Gastrocnemius medialis (tissue), 4 donors: ENCODE results near the gene MGME1. TPM values are rescaled to one million over a fixed set of nuclear protein-coding genes. Genes with fewer than 3 reads are reported as not detected.
"Not testable (repeated sequence)": the region's sequence is repeated elsewhere in the genome, so short reads cannot be mapped to it uniquely, and the experiment has no call there.

Experiments used
- ATAC-seq, 2 donors: fragments of 150-250 bp; one replicate each; pipeline ENCODE4 v1.9.1; 2016
- DNase-seq, 2 donors: peaks; one replicate each; pipeline ENCODE4 v3.0.0-alpha.2; 2019
- H3K27ac ChIP-seq, 4 donors: fragments of 200-600 bp; sonication (generic); 1 replicate in 1 of 4; 2 replicates in 3 of 4; pipeline ENCODE4 v1.5.1; 2016 to 2018; ENCODE audit warnings: mild to moderate bottlenecking in 2 of 4, moderate library complexity in 1 of 4
- H3K27me3 ChIP-seq, 3 donors: fragments of 200-600 bp; sonication (generic) in 2 of 3; 1 replicate in 1 of 3; 2 replicates in 2 of 3; pipeline versions ENCODE4 v1.5.1 to v1.6.0; 2016 to 2019; ENCODE audit warnings: mild to moderate bottlenecking in 1 of 3, moderate library complexity in 1 of 3
- H3K36me3 ChIP-seq, 2 donors: fragments of 200-600 bp; sonication (generic) in 1 of 2; one replicate each; pipeline ENCODE4 v1.5.1; 2017 to 2018
- H3K4me1 ChIP-seq, 2 donors: fragments of 200-600 bp; sonication (generic) in 1 of 2; one replicate each; pipeline ENCODE4 v1.5.1; 2016 to 2017; ENCODE audit warnings: mild to moderate bottlenecking in 2 of 2
- H3K4me3 ChIP-seq, 4 donors: fragments of 200-600 bp; sonication (generic) in 3 of 4; 1 replicate in 1 of 4; 2 replicates in 3 of 4; pipeline ENCODE4 v1.5.1; 2016 to 2019; ENCODE audit warnings: mild to moderate bottlenecking in 2 of 4
- H3K9me3 ChIP-seq, 3 donors: fragments of 200-600 bp; sonication (generic) in 2 of 3; 1 replicate in 1 of 3; 2 replicates in 2 of 3; pipeline ENCODE4 v1.5.1; 2016 to 2019
- CTCF ChIP-seq, 5 experiments: fragments of 450-650 bp in 3 of 5; fragments of 200-600 bp in 2 of 5; sonication (generic) in 2 of 5; IDR thresholded peaks in 4 of 5; conservative IDR thresholded peaks in 1 of 5; 1 replicate in 4 of 5; 2 replicates in 1 of 5; pipeline ENCODE4 v1.5.1; 2016 to 2019; ENCODE audit warnings: antibody characterized with exemption in 5 of 5, mild to moderate bottlenecking in 3 of 5, moderate library complexity in 3 of 5
- POLR2A ChIP-seq, 2 donors: fragments of 450-650 bp; IDR thresholded peaks; one replicate each; pipeline ENCODE4 v1.6.1; 2017; ENCODE audit warnings: antibody characterized with exemption in 2 of 2, mild to moderate bottlenecking in 2 of 2, moderate library complexity in 2 of 2
- in situ Hi-C, 4 donors: fragments of 200-750 bp; cut with MboI; loops; one replicate each; pipeline versions ENCODE4 v1.15.0 to v1.8.0; 2017; ENCODE audit warnings: low sequenced_read_pairs in 4 of 4
- intact Hi-C: fragments of 100-400 bp; cut with DNase I; formaldehyde crosslinking; loops from one replicate; pipeline ENCODE4 v1.15.1; 2023; ENCODE audit warnings: low total_unique reads
- total RNA-seq, 4 donors: library from RNA; depleted of rRNA; stranded (reverse); fragments of >200 nt; gene quantifications; one replicate each; pipeline versions ENCODE4 v1.1.0 to v1.2.3, GENCODE V29; 2016

MGME1 gene
- total RNA-seq, 4 donors from 2014 or later = 5.2 to 9.1 (median 7.2) TPM

GRCh38 chr20:18016772-18017171 lies 48.0 kb downstream of the MGME1 start:
- Histone ChIP-seq H3K27me3 (no peaks in the 10 kb centered on the region), H3K36me3 (no peaks in the 10 kb centered on the region), H3K4me3 (no peak overlapping the region), H3K9me3 (no peaks in the 10 kb centered on the region), H3K27ac (no peak overlapping the region), H3K4me1 (no peaks in the 10 kb centered on the region)
- in situ Hi-C loops = no loop called here
- intact Hi-C loops = no loop called here
- TF ChIP-seq POLR2A (IDR thresholded peaks at IDR 0.05) (no peak), CTCF (IDR thresholded peaks at IDR 0.05 in 4 of 5, conservative IDR thresholded peaks at IDR 0.05 in 1 of 5) (no peak)
- ATAC-seq (no peak), DNase-seq (no peak)

DNA sequence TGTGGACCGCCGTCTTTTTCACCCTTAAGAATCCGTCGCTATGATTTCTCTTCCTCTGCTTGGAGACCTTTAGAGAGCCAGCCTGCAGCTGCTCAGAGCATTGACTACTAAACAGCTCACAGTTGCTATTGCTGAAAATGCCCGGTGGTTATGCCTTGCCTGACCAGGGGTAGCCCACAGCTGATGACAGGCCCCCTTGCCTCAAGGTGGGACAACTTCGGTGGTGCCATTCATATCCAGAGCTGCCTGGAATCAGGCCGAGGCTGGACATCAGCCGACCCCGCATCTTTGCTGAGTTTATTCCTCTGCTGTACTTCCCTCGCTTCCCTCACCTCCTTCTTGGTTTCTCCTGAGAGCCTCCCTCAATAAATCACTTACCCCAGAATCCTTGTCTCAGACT lies 49.3 kb downstream of the MGME1 start:
- TF ChIP-seq POLR2A (IDR thresholded peaks at IDR 0.05) (no peak), CTCF (IDR thresholded peaks at IDR 0.05 in 4 of 5, conservative IDR thresholded peaks at IDR 0.05 in 1 of 5) (no peak)
- Histone ChIP-seq H3K4me1 (no peaks in the 10 kb centered on the region), H3K27ac (no peak overlapping the region), H3K4me3 (no peak overlapping the region), H3K9me3 (no peaks in the 10 kb centered on the region), H3K36me3 (no peaks in the 10 kb centered on the region), H3K27me3 (no peaks in the 10 kb centered on the region)
- intact Hi-C loops (no loop called here), in situ Hi-C loops (no loop called here)
- no peak for DNase-seq
- no peak for ATAC-seq

DNA sequence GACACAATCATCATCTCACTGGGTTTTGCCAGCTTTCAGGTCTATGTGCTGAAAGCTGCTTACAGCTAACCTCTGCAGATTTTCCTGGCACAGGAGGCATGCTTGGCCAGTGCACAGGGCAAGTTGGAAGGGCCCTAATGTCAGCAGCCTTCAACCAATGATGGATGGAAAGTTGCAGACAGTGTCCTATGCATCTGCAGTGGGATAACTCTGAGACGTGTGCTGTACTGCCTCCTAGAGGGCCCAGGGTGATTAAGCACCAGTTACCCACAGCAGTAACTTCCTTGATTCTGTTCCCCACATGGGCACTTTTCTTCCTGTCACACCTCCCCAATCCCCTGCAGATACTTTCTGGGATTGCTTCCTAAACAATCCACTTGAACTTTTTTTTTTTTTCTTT lies 50.2 kb downstream of the MGME1 start:
- Histone ChIP-seq H3K4me3 (no peak overlapping the region), H3K9me3 (no peaks in the 10 kb centered on the region), H3K36me3 (no peaks in the 10 kb centered on the region), H3K27ac (no peak overlapping the region), H3K27me3 (no peaks in the 10 kb centered on the region), H3K4me1 (no peaks in the 10 kb centered on the region)
- no peak for ATAC-seq
- TF ChIP-seq POLR2A (IDR thresholded peaks at IDR 0.05) (no peak), CTCF (IDR thresholded peaks at IDR 0.05 in 4 of 5, conservative IDR thresholded peaks at IDR 0.05 in 1 of 5) (no peak)
- DNase-seq = no peak
- intact Hi-C loops (no loop called here), in situ Hi-C loops (no loop called here)

DNA sequence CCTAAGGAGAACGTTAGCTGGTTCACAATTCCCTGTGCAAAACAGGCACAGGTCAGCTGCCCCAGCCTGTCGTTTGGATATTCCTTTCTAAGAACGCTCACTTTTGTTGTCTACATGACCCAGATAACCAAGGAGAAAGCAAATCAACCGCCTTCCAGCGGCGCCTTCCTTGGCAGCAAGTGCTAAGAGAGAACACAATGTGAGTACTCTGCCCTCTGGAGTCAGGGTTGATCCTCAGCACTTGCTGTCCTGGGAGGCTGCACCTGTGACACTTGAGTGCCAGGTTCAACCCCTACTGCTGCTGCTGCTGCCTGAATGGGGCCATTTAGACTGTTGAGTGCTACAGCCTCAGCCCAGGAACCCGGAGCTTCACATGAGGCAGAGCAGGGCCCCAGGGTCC lies 52.1 kb downstream of the MGME1 start:
- in situ Hi-C loops = no loop called here
- intact Hi-C loops = no loop called here
- no peak for DNase-seq
- peak in 1 of 2 donors; percentile 54 for ATAC-seq
- Histone ChIP-seq H3K27ac (no peak overlapping the region), H3K4me1 (no peaks in the 10 kb centered on the region), H3K36me3 (no peaks in the 10 kb centered on the region), H3K27me3 (no peaks in the 10 kb centered on the region), H3K4me3 (no peak overlapping the region), H3K9me3 (no peaks in the 10 kb centered on the region)
- no peak for TF ChIP-seq POLR2A (IDR thresholded peaks at IDR 0.05)
- no peak for TF ChIP-seq CTCF (IDR thresholded peaks at IDR 0.05 in 4 of 5, conservative IDR thresholded peaks at IDR 0.05 in 1 of 5)

DNA sequence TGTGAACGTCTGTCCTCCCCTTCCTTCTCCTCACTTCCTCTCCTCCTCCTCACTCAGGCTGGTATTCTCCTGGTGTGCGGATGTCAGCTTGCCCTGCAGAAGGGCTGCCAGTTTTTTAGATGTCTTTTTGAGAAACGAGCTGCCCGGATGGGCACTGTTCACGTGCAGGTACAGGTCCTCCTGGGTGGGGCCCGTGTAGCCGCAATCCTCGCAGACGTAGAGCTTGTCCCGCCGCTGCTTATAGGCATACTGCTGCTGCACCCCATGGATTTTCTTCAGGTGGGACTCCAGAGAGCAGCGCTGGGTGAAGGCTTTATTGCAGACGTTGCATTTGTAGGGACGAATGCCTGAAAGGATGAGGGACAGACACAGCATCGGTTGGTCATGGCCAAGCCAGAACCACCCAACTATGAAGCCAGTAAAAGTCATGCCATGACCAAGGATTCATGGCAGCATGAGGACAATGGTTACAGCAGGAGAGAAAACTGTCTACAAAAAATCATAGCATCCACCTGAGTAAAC lies 55.8 kb downstream of the MGME1 start:
- H3K27me3 ChIP-seq = no peaks in the 10 kb centered on the region
- no peak overlapping the region for H3K4me3 ChIP-seq
- no peak overlapping the region for H3K27ac ChIP-seq
- in situ Hi-C loops (no loop called here), intact Hi-C loops (no loop called here)
- H3K4me1 ChIP-seq = no peaks in the 10 kb centered on the region
- TF ChIP-seq CTCF (IDR thresholded peaks at IDR 0.05 in 4 of 5, conservative IDR thresholded peaks at IDR 0.05 in 1 of 5) = no peak
- no peak for TF ChIP-seq POLR2A (IDR thresholded peaks at IDR 0.05)
- H3K36me3 ChIP-seq = no peaks in the 10 kb centered on the region
- H3K9me3 ChIP-seq = no peaks in the 10 kb centered on the region
- ATAC-seq (no peak), DNase-seq (no peak)

DNA sequence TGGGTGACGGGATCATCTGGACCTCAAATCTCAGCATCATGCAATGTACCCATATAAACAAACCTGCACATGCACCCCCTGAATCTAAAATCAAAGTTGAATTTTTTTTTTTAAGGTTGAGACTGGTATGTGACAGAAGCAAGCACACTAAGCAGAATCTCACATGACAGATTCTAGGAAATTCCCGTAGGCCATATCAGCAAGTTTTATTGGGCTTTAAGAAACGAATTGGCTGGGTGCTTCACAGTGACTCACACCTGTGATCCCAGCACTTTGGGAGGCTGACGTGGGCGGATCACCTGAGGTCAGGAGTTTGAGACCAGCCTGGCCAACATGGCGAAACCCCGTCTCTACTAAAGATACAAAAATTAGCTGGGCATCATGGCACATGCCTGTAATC lies 58.2 kb downstream of the MGME1 start:
- H3K4me1 ChIP-seq, H3K36me3 ChIP-seq, H3K27me3 ChIP-seq, H3K4me3 ChIP-seq, H3K9me3 ChIP-seq, in situ Hi-C loops, ATAC-seq, DNase-seq, H3K27ac ChIP-seq, intact Hi-C loops: not testable (repeated sequence)
